HepG2 (cell line): ENCODE data around the gene ATAD3C. TPM values are rescaled to one million over a fixed set of nuclear protein-coding genes. Genes with fewer than 3 reads are reported as not detected.
A peak's percentile ranks its signal among the peaks of the same experiment; 100 is the strongest.
"Not testable (repeated sequence)": the region's sequence is repeated elsewhere in the genome, so short reads cannot be mapped to it uniquely, and the experiment has no call there.

Experiments used
- ATAC-seq: fragments of 200-7000 bp; cut with Tn5 transposase; 3 replicates; pipeline ENCODE4 v1.9.1; 2020; ENCODE audit warnings: mild to moderate bottlenecking, moderate library complexity
- BruUV-seq: library from RNA; stranded (reverse); fragments of 400-500 nt; replicated peaks from 2 replicates; lab custom pipeline; 2021; lab: Mats Ljungman, UMichigan
- CTCF ChIA-PET: fragments of 300-600 bp; formaldehyde crosslinking; extraction: SDS; loops from one replicate; lab custom pipeline; 2021; ENCODE audit warnings: low total read pairs, inconsistent platforms, low intra/inter-chr PET ratio; lab: Yijun Ruan, JAX
- POLR2A ChIA-PET: fragments of 350-600 bp; sonication (Branson Sonifier 250); formaldehyde crosslinking; loops from one replicate; lab custom pipeline; 2020; ENCODE audit warnings: antibody characterized with exemption, inconsistent platforms; lab: Yijun Ruan, JAX
- DNase-seq: peaks from one replicate; pipeline ENCODE4 v3.0.0-alpha.2; 2015; ENCODE audit warnings: low spot score
- FAIRE-seq: peaks from 3 replicates; lab custom pipeline; 2011; peaks lifted over from hg19 to GRCh38; lab: Jason Lieb, UNC
- H2AFZ ChIP-seq: one replicate; pipeline ENCODE4 v1.6.1; 2011; ENCODE audit warnings: low read length, inconsistent platforms
- H3K27ac ChIP-seq: fragments of 300-600 bp; 3 replicates; pipeline ENCODE4 v1.8.0; 2011; ENCODE audit warnings: mixed run types, mild to moderate bottlenecking, mixed read lengths, low read length, inconsistent platforms; ENCODE audit not compliant: insufficient read depth; ENCODE audit errors: extremely low read length
- H3K27me3 ChIP-seq, 2 experiments: fragments of 200-600 bp in 1 of 2; 2 replicates in 1 of 2; 3 replicates in 1 of 2; pipeline versions ENCODE4 v1.6.0 to v1.8.0; 2011; ENCODE audit warnings: low read length in 2 of 2, mild to moderate bottlenecking in 2 of 2, moderate library complexity in 2 of 2, inconsistent platforms in 1 of 2; ENCODE audit not compliant: insufficient read depth in 2 of 2, control insufficient read depth in 1 of 2
- H3K36me3 ChIP-seq, 2 experiments: fragments of 200-600 bp in 1 of 2; replicated peaks in 1 of 2; 2 replicates in 1 of 2; 3 replicates in 1 of 2; pipeline versions ENCODE4 v1.5.1 to v1.8.0; 2011; ENCODE audit warnings: low read length in 2 of 2, inconsistent platforms in 1 of 2; ENCODE audit not compliant: insufficient read depth in 2 of 2, control insufficient read depth in 1 of 2
- H3K4me1 ChIP-seq: 2 replicates; pipeline ENCODE4 v1.5.1; 2012; ENCODE audit warnings: low read length, inconsistent platforms; ENCODE audit not compliant: insufficient read depth
- H3K4me2 ChIP-seq: 2 replicates; pipeline ENCODE4 v1.6.0; 2011; ENCODE audit warnings: low read depth, low read length, inconsistent platforms
- H3K4me3 ChIP-seq, 3 experiments: fragments of 200-600 bp in 1 of 3; sonication (generic), shearing (Covaris generic) in 1 of 3; replicated peaks in 1 of 3; 2 replicates each; pipeline ENCODE4 v1.5.1; 2011 to 2016; ENCODE audit warnings: low read length in 3 of 3, inconsistent platforms in 2 of 3, low read depth in 2 of 3, mild to moderate bottlenecking in 2 of 3, control low read depth in 1 of 3, mixed read lengths in 1 of 3; ENCODE audit not compliant: insufficient read depth in 1 of 3
- H3K79me2 ChIP-seq: one replicate; pipeline ENCODE4 v1.6.1; 2011; ENCODE audit warnings: low read length, inconsistent platforms; ENCODE audit not compliant: insufficient read depth
- H3K9ac ChIP-seq: 2 replicates; pipeline ENCODE4 v1.6.0; 2011; ENCODE audit warnings: mild to moderate bottlenecking, low read depth, low read length, inconsistent platforms; ENCODE audit not compliant: insufficient read depth
- H3K9me3 ChIP-seq: 2 replicates; pipeline ENCODE4 v1.5.1; 2012; ENCODE audit warnings: mild to moderate bottlenecking, low read length
- H4K20me1 ChIP-seq: 2 replicates; pipeline ENCODE4 v1.6.0; 2011; ENCODE audit warnings: inconsistent platforms, mild to moderate bottlenecking, low read length, moderate library complexity; ENCODE audit not compliant: insufficient read depth
- GLI4 ChIP-seq: sonication (generic); formaldehyde crosslinking; IDR thresholded peaks from 2 replicates; pipeline ENCODE4 v1.5.1; 2020; ENCODE audit warnings: missing genetic modification reagents, mild to moderate bottlenecking, moderate library complexity, borderline replicate concordance
- GMEB2 ChIP-seq: IDR thresholded peaks from 2 replicates; pipeline ENCODE4 v1.6.1; 2016; ENCODE audit warnings: missing biosample characterization, missing genetic modification reagents, low read depth
- HNRNPH1 ChIP-seq: fragments of 200-400 bp; formaldehyde crosslinking; optimal IDR thresholded peaks from 2 replicates; pipeline ENCODE3; 2017; ENCODE audit warnings: mild to moderate bottlenecking, low read depth, low read length
- RXRB ChIP-seq: IDR thresholded peaks from 2 replicates; pipeline ENCODE4 v1.6.1; 2016; ENCODE audit warnings: borderline replicate concordance, missing genetic modification reagents, missing compliant biosample characterization
- ZBTB33 ChIP-seq: sonication (generic); formaldehyde crosslinking; IDR thresholded peaks from 2 replicates; pipeline ENCODE4 v1.4.0; 2020; ENCODE audit warnings: missing genetic modification reagents
- ZEB1 ChIP-seq: IDR thresholded peaks from 2 replicates; pipeline ENCODE4 v1.6.1; 2012; ENCODE audit warnings: mild to moderate bottlenecking, low read depth, inconsistent platforms; ENCODE audit not compliant: insufficient replicate concordance
- ZKSCAN1 ChIP-seq: fragments of 150-350 bp; IDR thresholded peaks from 2 replicates; pipeline ENCODE4 v1.6.1; 2014; ENCODE audit warnings: low read length
- WGBS: methylation state at CpG from one replicate; pipeline ENCODE4 v1.1.6; 2017; ENCODE audit warnings: low lambda C conversion rate; 5-methylcytosine and 5-hydroxymethylcytosine counted together
- in situ Hi-C: cut with HindIII; loops from 2 replicates; pipeline ENCODE4 v1.10.0; 2017; ENCODE audit warnings: low pct_unique_long_range_greater_than_20kb; ENCODE audit not compliant: extremely low pct_ligation_motif_present
- intact Hi-C: fragments of 100-400 bp; cut with micrococcal nuclease; formaldehyde crosslinking; loops from one replicate; pipeline ENCODE4 v1.10.0; 2022; ENCODE audit not compliant: unreplicated experiment
- polyA plus RNA-seq, 8 experiments: library from polyadenylated mRNA; depleted of rRNA in 3 of 8; stranded (reverse) in 7 of 8; unstranded in 1 of 8; fragments of >200 nt; fragmentation: Illumina TruSeq in 4 of 8; extraction: Trizol in 4 of 8; gene quantifications; 2 replicates each; pipeline versions ENCODE4 v1.2.1 to v1.2.3, GENCODE V29; 2011 to 2016; ENCODE audit warnings: low read depth in 4 of 8, missing spikeins in 1 of 8, mixed read lengths in 1 of 8; ENCODE audit not compliant: insufficient read depth in 1 of 8
- total RNA-seq, 5 experiments: library from RNA; depleted of rRNA; stranded (reverse); fragments of >200 nt; fragmentation: Illumina TruSeq; extraction: Trizol; gene quantifications; 2 replicates each; pipeline ENCODE4 v1.2.3, GENCODE V29; 2016; ENCODE audit warnings: low read depth in 1 of 5

Gene ATAD3C
- total and polyA plus RNA-seq, 2 of the 13 experiments (the other 11 are each of a cell fraction or from before 2014, with no cell fraction given): 2.4 to 3.2 TPM

DNA sequence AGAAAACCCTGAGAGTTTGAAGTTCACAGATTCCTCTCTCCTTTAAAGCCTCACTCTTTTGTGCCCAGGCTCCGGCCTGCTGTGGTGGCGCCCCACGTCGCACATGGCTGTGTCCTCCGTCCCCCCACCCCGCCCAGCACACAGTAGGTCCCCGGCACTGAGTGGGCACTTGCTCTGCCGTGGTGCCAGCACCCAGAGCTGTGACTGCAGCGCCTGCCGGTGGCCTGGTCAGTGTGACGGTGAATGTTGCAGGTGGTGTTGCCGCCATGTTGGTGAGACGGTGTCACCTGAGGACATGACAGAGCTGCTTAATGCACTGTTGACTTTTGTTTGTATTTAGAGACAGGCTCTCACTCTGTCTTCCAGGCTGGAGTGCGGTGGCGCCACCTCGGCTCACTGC lies 3.4 kb downstream of the ATAD3C start:
- Histone ChIP-seq H3K9ac (no peak overlapping the region), H3K4me1 (peaks cover 20% of the 10 kb centered on the region), H3K9me3 (no peaks in the 10 kb centered on the region), H3K36me3 (no peaks in the 10 kb centered on the region), H3K27ac (no peak overlapping the region), H3K4me3 (no peak overlapping the region), H4K20me1 (no peaks in the 10 kb centered on the region), H3K4me2 (no peak overlapping the region), H3K27me3 (peaks cover 6 to 20% of the 10 kb centered on the region in 2 experiments), H3K79me2 (no peaks in the 10 kb centered on the region), H2AFZ (no peak overlapping the region)
- intact Hi-C loops: no loop called here
- FAIRE-seq (no peak), DNase-seq (no peak), ATAC-seq (no peak)
- no TSS peak for BruUV-seq
- ChIA-PET CTCF (no interaction called here), POLR2A (interaction anchor here (0.7 to 1.9 kb wide), 3 partner anchors 9 to 19 kb away, joined by 3 to 5 read pairs (median 3); no protein-coding TSS in a partner anchor)
- TF ChIP-seq GLI4 (CRISPR knock-in tag) (no peak), ZEB1 (no peak), ZKSCAN1 (peak; percentile 77), HNRNPH1 (no peak), GMEB2 (CRISPR knock-in tag) (no peak), RXRB (CRISPR knock-in tag) (0 out of 2 replicates have a peak, but pooled peaks have one; percentile 20), ZBTB33 (CRISPR knock-in tag) (peak; percentile 62; the same call in 1 of the 2 replicates)
- whole genome bisulfite sequencing: 74% methylated on average over 12 of the region's 16 CpGs
- in situ Hi-C loops: no loop called here

GRCh38 chr1:1454286-1455056 lies 5.0 kb downstream of the ATAD3C start:
- H3K4me2 ChIP-seq, H3K27ac ChIP-seq, H3K79me2 ChIP-seq, CTCF ChIA-PET, H3K4me1 ChIP-seq, ATAC-seq, H3K9ac ChIP-seq, H2AFZ ChIP-seq, H3K36me3 ChIP-seq, H3K4me3 ChIP-seq, intact Hi-C loops, BruUV-seq, H4K20me1 ChIP-seq, in situ Hi-C loops, FAIRE-seq, H3K9me3 ChIP-seq, DNase-seq: not testable (repeated sequence)
- WGBS: 61% methylated on average over 16 of the region's 41 CpGs
- H3K27me3 ChIP-seq: peaks cover 3 to 12% of the 10 kb centered on the region in 2 experiments; a peak in 4 of 5 replicates
- POLR2A ChIA-PET: interaction anchor here (0.7 kb wide), 1 partner anchor 106 kb away, joined by 3 read pairs; no protein-coding TSS in a partner anchor
